ENCODE measurements around the gene KCNMB2. TPM values are rescaled to one million over a fixed set of nuclear protein-coding genes. Genes with fewer than 3 reads are reported as not detected.

KCNMB2 gene
- polyA plus RNA-seq, 4 donors: 0.06 to 3.9 (median 1.4) TPM; not detected in 1

GRCh38 chr3:178844916-178845315, 308.7 kb downstream of the KCNMB2 start:
- no peak for FAIRE-seq

GRCh38 chr3:178845420-178846118, 309.3 kb downstream of the KCNMB2 start:
- 64 to 73% (median 67%) methylated on average over 3 of the region's 3 CpGs for WGBS, 3 donors
- peaks cover 0 to under 1% of the 10 kb centered on the region in 2 donors for H3K9me3 ChIP-seq (ENCODE audit: control insufficient read depth in 2 of 2, insufficient read depth in 1 of 2, low read depth in 1 of 2, low read length in 1 of 2)

More at GRCh38 chr3:178844916-178845315, 308.7 kb downstream of the KCNMB2 start:
- H3K27me3 ChIP-seq (ENCODE audit: control insufficient read depth in 3 of 3, insufficient read depth in 3 of 3, low read length in 3 of 3): no peaks in the 10 kb centered on the region
- WGBS, 3 donors: 79 to 89% (median 84%) methylated on average over 2 of the region's 2 CpGs
- no peak overlapping the region for H3K4me3 ChIP-seq (ENCODE audit: low read depth in 1 of 3, low read length in 3 of 3)
- DNase-seq: no peak
- no peaks in the 10 kb centered on the region for H3K4me1 ChIP-seq (ENCODE audit: control insufficient read depth in 3 of 3, insufficient read depth in 2 of 3, low read depth in 1 of 3, low read length in 2 of 3)
- H3K9me3 ChIP-seq (ENCODE audit: control insufficient read depth in 2 of 2, insufficient read depth in 1 of 2, low read depth in 1 of 2, low read length in 1 of 2): peaks cover 0 to 7% of the 10 kb centered on the region in 2 donors
- H3K27ac ChIP-seq (ENCODE audit: low read depth in 1 of 3, low read length in 2 of 3): no peak overlapping the region
- no peaks in the 10 kb centered on the region for H3K36me3 ChIP-seq (ENCODE audit: control insufficient read depth in 3 of 3, insufficient read depth in 2 of 3, low read depth in 1 of 3, low read length in 3 of 3)

GRCh38 chr3:178847190-178847589, 311.0 kb downstream of the KCNMB2 start:
- DNase-seq (no peak), FAIRE-seq (no peak)
- no peaks in the 10 kb centered on the region for H3K27me3 ChIP-seq (ENCODE audit: control insufficient read depth in 3 of 3, insufficient read depth in 3 of 3, low read length in 3 of 3)
- WGBS, 3 donors: 60 to 87% (median 77%) methylated on average over 2 of the region's 2 CpGs
- H3K9me3 ChIP-seq (ENCODE audit: control insufficient read depth in 2 of 2, insufficient read depth in 1 of 2, low read depth in 1 of 2, low read length in 1 of 2): no peaks in the 10 kb centered on the region
- H3K4me3 ChIP-seq (ENCODE audit: low read depth in 1 of 3, low read length in 3 of 3): no peak overlapping the region
- H3K36me3 ChIP-seq (ENCODE audit: control insufficient read depth in 3 of 3, insufficient read depth in 2 of 3, low read depth in 1 of 3, low read length in 3 of 3): no peaks in the 10 kb centered on the region
- no peak overlapping the region for H3K27ac ChIP-seq (ENCODE audit: low read depth in 1 of 3, low read length in 2 of 3)
- no peaks in the 10 kb centered on the region for H3K4me1 ChIP-seq (ENCODE audit: control insufficient read depth in 3 of 3, insufficient read depth in 2 of 3, low read depth in 1 of 3, low read length in 2 of 3)

More at GRCh38 chr3:178845420-178846118, 309.3 kb downstream of the KCNMB2 start:
- no peak overlapping the region for H3K27ac ChIP-seq (ENCODE audit: low read depth in 1 of 3, low read length in 2 of 3)
- no peaks in the 10 kb centered on the region for H3K27me3 ChIP-seq (ENCODE audit: control insufficient read depth in 3 of 3, insufficient read depth in 3 of 3, low read length in 3 of 3)
- FAIRE-seq: no peak
- no peak for DNase-seq
- H3K4me1 ChIP-seq (ENCODE audit: control insufficient read depth in 3 of 3, insufficient read depth in 2 of 3, low read depth in 1 of 3, low read length in 2 of 3): no peaks in the 10 kb centered on the region
- H3K4me3 ChIP-seq (ENCODE audit: low read depth in 1 of 3, low read length in 3 of 3): no peak overlapping the region
- H3K36me3 ChIP-seq (ENCODE audit: control insufficient read depth in 3 of 3, insufficient read depth in 2 of 3, low read depth in 1 of 3, low read length in 3 of 3): no peaks in the 10 kb centered on the region

- DNase-seq: no peak
- FAIRE-seq: no peak
- 39 to 41% (median 40%) methylated on average over 4 of the region's 4 CpGs for WGBS, 3 donors
- Histone ChIP-seq H3K4me1 (ENCODE audit: control insufficient read depth in 3 of 3, insufficient read depth in 2 of 3, low read depth in 1 of 3, low read length in 2 of 3) (no peaks in the 10 kb centered on the region), H3K9me3 (ENCODE audit: control insufficient read depth in 2 of 2, insufficient read depth in 1 of 2, low read depth in 1 of 2, low read length in 1 of 2) (peaks cover 0 to 2% of the 10 kb centered on the region in 2 donors), H3K36me3 (ENCODE audit: control insufficient read depth in 3 of 3, insufficient read depth in 2 of 3, low read depth in 1 of 3, low read length in 3 of 3) (no peaks in the 10 kb centered on the region), H3K27ac (ENCODE audit: low read depth in 1 of 3, low read length in 2 of 3) (no peak overlapping the region), H3K4me3 (ENCODE audit: low read depth in 1 of 3, low read length in 3 of 3) (no peak overlapping the region), H3K27me3 (ENCODE audit: control insufficient read depth in 3 of 3, insufficient read depth in 3 of 3, low read length in 3 of 3) (no peaks in the 10 kb centered on the region)
Measured at GRCh38 chr3:178849199-178849910, 313.1 kb downstream of the KCNMB2 start.

- Histone ChIP-seq H3K27ac (ENCODE audit: low read depth in 1 of 3, low read length in 2 of 3) (no peak overlapping the region), H3K36me3 (ENCODE audit: control insufficient read depth in 3 of 3, insufficient read depth in 2 of 3, low read depth in 1 of 3, low read length in 3 of 3) (no peaks in the 10 kb centered on the region), H3K4me1 (ENCODE audit: control insufficient read depth in 3 of 3, insufficient read depth in 2 of 3, low read depth in 1 of 3, low read length in 2 of 3) (no peaks in the 10 kb centered on the region), H3K27me3 (ENCODE audit: control insufficient read depth in 3 of 3, insufficient read depth in 3 of 3, low read length in 3 of 3) (no peaks in the 10 kb centered on the region), H3K9me3 (ENCODE audit: control insufficient read depth in 2 of 2, insufficient read depth in 1 of 2, low read depth in 1 of 2, low read length in 1 of 2) (peaks cover 0 to 2% of the 10 kb centered on the region in 2 donors), H3K4me3 (ENCODE audit: low read depth in 1 of 3, low read length in 3 of 3) (no peak overlapping the region)
- 66 to 81% (median 70%) methylated on average over 8 of the region's 8 CpGs for WGBS, 3 donors
- no peak for DNase-seq
- FAIRE-seq: no peak
Measured at GRCh38 chr3:178850450-178851190, 314.4 kb downstream of the KCNMB2 start.

- Histone ChIP-seq H3K4me1 (ENCODE audit: control insufficient read depth in 3 of 3, insufficient read depth in 2 of 3, low read depth in 1 of 3, low read length in 2 of 3) (no peaks in the 10 kb centered on the region), H3K27me3 (ENCODE audit: control insufficient read depth in 3 of 3, insufficient read depth in 3 of 3, low read length in 3 of 3) (no peaks in the 10 kb centered on the region), H3K9me3 (ENCODE audit: control insufficient read depth in 2 of 2, insufficient read depth in 1 of 2, low read depth in 1 of 2, low read length in 1 of 2) (peaks cover 0 to 2% of the 10 kb centered on the region in 2 donors), H3K27ac (ENCODE audit: low read depth in 1 of 3, low read length in 2 of 3) (no peak overlapping the region), H3K4me3 (ENCODE audit: low read depth in 1 of 3, low read length in 3 of 3) (no peak overlapping the region), H3K36me3 (ENCODE audit: control insufficient read depth in 3 of 3, insufficient read depth in 2 of 3, low read depth in 1 of 3, low read length in 3 of 3) (no peaks in the 10 kb centered on the region)
- whole genome bisulfite sequencing, 3 donors: 84 to 91% (median 86%) methylated on average over 1 of the region's 1 CpG
- no peak for FAIRE-seq
- no peak for DNase-seq
Measured at GRCh38 chr3:178851564-178851963, 315.3 kb downstream of the KCNMB2 start.

- DNase-seq (no peak), FAIRE-seq (no peak)
- no peaks in the 10 kb centered on the region for H3K36me3 ChIP-seq (ENCODE audit: control insufficient read depth in 3 of 3, insufficient read depth in 2 of 3, low read depth in 1 of 3, low read length in 3 of 3)
- no peaks in the 10 kb centered on the region for H3K4me1 ChIP-seq (ENCODE audit: control insufficient read depth in 3 of 3, insufficient read depth in 2 of 3, low read depth in 1 of 3, low read length in 2 of 3)
- H3K4me3 ChIP-seq (ENCODE audit: low read depth in 1 of 3, low read length in 3 of 3): no peak overlapping the region
- H3K9me3 ChIP-seq (ENCODE audit: control insufficient read depth in 2 of 2, insufficient read depth in 1 of 2, low read depth in 1 of 2, low read length in 1 of 2): peaks cover 0 to 2% of the 10 kb centered on the region in 2 donors
- 79 to 90% (median 84%) methylated on average over 2 of the region's 2 CpGs for WGBS, 3 donors
- H3K27me3 ChIP-seq (ENCODE audit: control insufficient read depth in 3 of 3, insufficient read depth in 3 of 3, low read length in 3 of 3): no peaks in the 10 kb centered on the region
- no peak overlapping the region for H3K27ac ChIP-seq (ENCODE audit: low read depth in 1 of 3, low read length in 2 of 3)
Measured at GRCh38 chr3:178856804-178857203, 320.6 kb downstream of the KCNMB2 start.

- no peak for FAIRE-seq
- Histone ChIP-seq H3K4me3 (ENCODE audit: low read depth in 1 of 3, low read length in 3 of 3) (no peak overlapping the region), H3K36me3 (ENCODE audit: control insufficient read depth in 3 of 3, insufficient read depth in 2 of 3, low read depth in 1 of 3, low read length in 3 of 3) (no peaks in the 10 kb centered on the region), H3K4me1 (ENCODE audit: control insufficient read depth in 3 of 3, insufficient read depth in 2 of 3, low read depth in 1 of 3, low read length in 2 of 3) (no peaks in the 10 kb centered on the region), H3K27ac (ENCODE audit: low read depth in 1 of 3, low read length in 2 of 3) (no peak overlapping the region), H3K9me3 (ENCODE audit: control insufficient read depth in 2 of 2, insufficient read depth in 1 of 2, low read depth in 1 of 2, low read length in 1 of 2) (no peaks in the 10 kb centered on the region), H3K27me3 (ENCODE audit: control insufficient read depth in 3 of 3, insufficient read depth in 3 of 3, low read length in 3 of 3) (no peaks in the 10 kb centered on the region)
- DNase-seq: no peak
- 78 to 86% (median 78%) methylated on average over 3 of the region's 3 CpGs for whole genome bisulfite sequencing, 3 donors
Measured at GRCh38 chr3:178859386-178859785, 323.1 kb downstream of the KCNMB2 start.

Measured in small intestine (tissue), 7 donors.